RWPE1 (cell line): ENCODE measurements around the gene MINK1.
A peak's percentile ranks its signal among the peaks of the same experiment; 100 is the strongest.

Experiments used
- CTCF ChIA-PET: fragments of 350-600 bp; sonication (Branson Sonifier 250); formaldehyde crosslinking; extraction: SDS; loops from one replicate; lab custom pipeline; 2021; lab: Yijun Ruan, JAX
- POLR2A ChIA-PET: fragments of 400-600 bp; formaldehyde crosslinking; extraction: SDS; loops from one replicate; lab custom pipeline; 2020; ENCODE audit warnings: antibody characterized with exemption; ENCODE audit not compliant: low non-redundant PET; lab: Yijun Ruan, JAX
- DNase-seq: peaks from one replicate; pipeline ENCODE4 v3.0.0; 2012; ENCODE audit warnings: low spot score
- H3K27ac ChIP-seq: fragments of 450-650 bp; 2 replicates; pipeline ENCODE4 v1.5.1; 2017
- CTCF ChIP-seq: fragments of 450-650 bp; conservative IDR thresholded peaks from 2 replicates; pipeline ENCODE4 v1.5.1; 2017; ENCODE audit warnings: low read depth, mild to moderate bottlenecking

MINK1 gene

GRCh38 chr17:4833178-4833940 lies at the start of gene MINK1:
Gene MINK1 (plus strand): TSS chr17:4833340. CDS start chr17:4833584, 244 bp downstream.
- peak within 1 kb of the TSS; percentile 92 for H3K27ac ChIP-seq
- ChIA-PET POLR2A (no interaction called here), CTCF (interaction anchor here (0.6 kb wide), 1 partner anchor 15 kb away, joined by 3 read pairs; no protein-coding TSS in a partner anchor)
- peak; percentile 99 for DNase-seq
- no peak for TF ChIP-seq CTCF

GRCh38 chr17:4785311-4786105 lies 47.6 kb upstream of the MINK1 start:
- TF ChIP-seq CTCF: no peak
- ChIA-PET POLR2A (no interaction called here), CTCF (interaction anchor here (0.7 kb wide), 1 partner anchor 30 kb away, joined by 4 read pairs; no protein-coding TSS in a partner anchor)
- no peak overlapping the region for H3K27ac ChIP-seq
- no peak for DNase-seq

- POLR2A ChIA-PET: no interaction called here
These were observed 47.0 kb upstream of the MINK1 start, which contains the start of gene VMO1 for GRCh38 chr17:4786106-4786511. Gene VMO1 (minus strand): TSS chr17:4786364. CDS start chr17:4786352, 12 bp downstream.

GRCh38 chr17:4786516-4786915 lies 46.6 kb upstream of the MINK1 start:
- peak overlapping the region; percentile 28; the same call in 1 of the 2 replicates for H3K27ac ChIP-seq
- ChIA-PET POLR2A (no interaction called here), CTCF (interaction anchor here (0.7 to 1.0 kb wide), 4 partner anchors 52 to 117 kb away, joined by 3 to 5 read pairs (median 4); partner anchors contain the start of genes CHRNE and MED11)
- DNase-seq: no peak
- no peak for TF ChIP-seq CTCF

More at GRCh38 chr17:4786106-4786511, 47.0 kb upstream of the MINK1 start, which contains the start of gene VMO1:
- CTCF ChIA-PET: interaction anchor here (0.7 to 1.0 kb wide), 3 partner anchors 54 to 117 kb away, joined by 3 to 5 read pairs (median 4); partner anchors contain the start of genes CHRNE and MED11
- no peak for DNase-seq
- TF ChIP-seq CTCF: no peak
- peak within 1 kb of the TSS; percentile 28 for H3K27ac ChIP-seq

- POLR2A ChIA-PET: interaction anchor here (0.5 kb wide), 1 partner anchor 24 kb away, joined by 3 read pairs; no protein-coding TSS in a partner anchor
- peak overlapping the region; percentile 100 for H3K27ac ChIP-seq
- CTCF ChIA-PET: interaction anchor here (0.5 to 1.1 kb wide), 6 partner anchors 32 to 572 kb away, joined by 3 to 5 read pairs (median 4); no protein-coding TSS in a partner anchor
- TF ChIP-seq CTCF: no peak
- no peak for DNase-seq
These were observed 44.9 kb upstream of the MINK1 start for GRCh38 chr17:4788159-4788806.
